Peyer's patch (tissue), 4 donors: Measurements from ENCODE around the gene KRTAP4-1. TPM values are rescaled to one million over a fixed set of nuclear protein-coding genes. Genes with fewer than 3 reads are reported as not detected.
"Not testable (repeated sequence)": the region's sequence is repeated elsewhere in the genome, so short reads cannot be mapped to it uniquely, and the experiment has no call there.

Experiments
- DNase-seq, 3 donors: peaks; one replicate each; pipeline ENCODE4 v3.0.0-alpha.2; 2017 to 2019
- H3K27ac ChIP-seq, 4 donors: fragments of 200-600 bp; sonication (generic); one replicate each; pipeline ENCODE4 v1.5.1; 2016 to 2019
- H3K27me3 ChIP-seq, 2 donors: fragments of 200-600 bp; sonication (generic); one replicate each; pipeline ENCODE4 v1.5.1; 2019
- H3K36me3 ChIP-seq, 3 donors: fragments of 200-600 bp; sonication (generic); one replicate each; pipeline ENCODE4 v1.5.1; 2016 to 2019
- H3K4me1 ChIP-seq, 4 donors: fragments of 200-600 bp; sonication (generic); one replicate each; pipeline ENCODE4 v1.5.1; 2016 to 2019
- H3K4me3 ChIP-seq, 4 donors: fragments of 200-600 bp; sonication (generic); 1 replicate in 3 of 4; 2 replicates in 1 of 4; pipeline ENCODE4 v1.5.1; 2016 to 2019; ENCODE audit warnings: mild to moderate bottlenecking in 1 of 4
- H3K9me3 ChIP-seq, 4 donors: fragments of 200-600 bp; sonication (generic); one replicate each; pipeline ENCODE4 v1.5.1; 2016 to 2019; ENCODE audit warnings: mild to moderate bottlenecking in 1 of 4
- CTCF ChIP-seq, 6 experiments: fragments of 450-650 bp in 4 of 6; fragments of 200-600 bp in 2 of 6; sonication (generic) in 1 of 6; IDR thresholded peaks; one replicate each; pipeline ENCODE4 v1.5.1; 2017 to 2019; ENCODE audit warnings: antibody characterized with exemption in 6 of 6, mild to moderate bottlenecking in 3 of 6, moderate library complexity in 1 of 6
- POLR2A ChIP-seq, 2 donors: fragments of 450-650 bp; IDR thresholded peaks; one replicate each; pipeline ENCODE4 v1.5.1; 2017; ENCODE audit warnings: antibody characterized with exemption in 2 of 2, mild to moderate bottlenecking in 2 of 2, moderate library complexity in 2 of 2
- total RNA-seq, 4 donors: library from RNA; depleted of rRNA; stranded (reverse); fragments of >200 nt; gene quantifications; one replicate each; pipeline ENCODE4 v1.1.0, GENCODE V29; 2016

The KRTAP4-1 gene
- total RNA-seq, 4 donors from 2014 or later, result not detected

- H3K27me3 ChIP-seq, result no peaks in the 10 kb centered on the region
- TF ChIP-seq POLR2A (IDR thresholded peaks at IDR 0.05) (no peak), CTCF (IDR thresholded peaks at IDR 0.05) (no peak)
- H3K27ac ChIP-seq, result no peak overlapping the region
- no peak for DNase-seq
- no peak overlapping the region for H3K4me3 ChIP-seq
- no peaks in the 10 kb centered on the region for H3K4me1 ChIP-seq
- no peaks in the 10 kb centered on the region for H3K9me3 ChIP-seq
- no peaks in the 10 kb centered on the region for H3K36me3 ChIP-seq
Measured at GRCh38 chr17:41196068-41196467, 11.4 kb upstream of the KRTAP4-1 start.

GRCh38 chr17:41190328-41190727 lies 5.6 kb upstream of the KRTAP4-1 start:
- no peak overlapping the region for H3K27ac ChIP-seq
- H3K4me3 ChIP-seq, result no peak overlapping the region
- TF ChIP-seq CTCF (IDR thresholded peaks at IDR 0.05) (no peak), POLR2A (IDR thresholded peaks at IDR 0.05) (no peak)
- DNase-seq, result no peak
- H3K9me3 ChIP-seq, result no peaks in the 10 kb centered on the region
- H3K36me3 ChIP-seq, result no peaks in the 10 kb centered on the region
- no peaks in the 10 kb centered on the region for H3K27me3 ChIP-seq
- H3K4me1 ChIP-seq, result no peaks in the 10 kb centered on the region

- not testable (repeated sequence) for H3K27ac ChIP-seq, H3K27me3 ChIP-seq, DNase-seq
Measured at GRCh38 chr17:41189837-41190318, 5.2 kb upstream of the KRTAP4-1 start, which contains the start of gene KRTAP9-1. Gene KRTAP9-1 (plus strand): TSS chr17:41189887. CDS start chr17:41189887, 0 bp downstream.

GRCh38 chr17:41186872-41187271 lies 2.2 kb upstream of the KRTAP4-1 start:
- Histone ChIP-seq H3K36me3 (no peaks in the 10 kb centered on the region), H3K4me3 (no peak overlapping the region), H3K27ac (no peak overlapping the region), H3K27me3 (no peaks in the 10 kb centered on the region), H3K9me3 (no peaks in the 10 kb centered on the region), H3K4me1 (peaks cover 0 to 6% (median 0%) of the 10 kb centered on the region in 4 donors)
- DNase-seq, result no peak
- TF ChIP-seq POLR2A (IDR thresholded peaks at IDR 0.05), result no peak
- TF ChIP-seq CTCF (IDR thresholded peaks at IDR 0.05), result no peak

More at GRCh38 chr17:41189837-41190318, 5.2 kb upstream of the KRTAP4-1 start, which contains the start of gene KRTAP9-1:
- H3K4me3 ChIP-seq, H3K9me3 ChIP-seq, H3K4me1 ChIP-seq, H3K36me3 ChIP-seq: not testable (repeated sequence)

- H3K4me3 ChIP-seq, result no peak overlapping the region
- TF ChIP-seq POLR2A (IDR thresholded peaks at IDR 0.05) (no peak), CTCF (IDR thresholded peaks at IDR 0.05) (no peak)
- H3K27ac ChIP-seq, result no peak overlapping the region
- no peaks in the 10 kb centered on the region for H3K36me3 ChIP-seq
- peaks cover 0 to 6% (median 0%) of the 10 kb centered on the region in 4 donors for H3K4me1 ChIP-seq
- no peaks in the 10 kb centered on the region for H3K9me3 ChIP-seq
- DNase-seq, result no peak
- H3K27me3 ChIP-seq, result no peaks in the 10 kb centered on the region
Measured at GRCh38 chr17:41185001-41185400, 290 bp upstream of the KRTAP4-1 start.

- no peak overlapping the region for H3K4me3 ChIP-seq
- no peak for TF ChIP-seq POLR2A (IDR thresholded peaks at IDR 0.05)
- H3K4me1 ChIP-seq, result peaks cover 0 to 6% (median 0%) of the 10 kb centered on the region in 4 donors
- H3K27me3 ChIP-seq, result no peaks in the 10 kb centered on the region
- H3K9me3 ChIP-seq, result no peaks in the 10 kb centered on the region
- DNase-seq, result no peak
- H3K36me3 ChIP-seq, result no peaks in the 10 kb centered on the region
- no peak overlapping the region for H3K27ac ChIP-seq
Measured at GRCh38 chr17:41178843-41179616, 5.7 kb downstream of the KRTAP4-1 start.
